ENCODE results near the gene MMP1.

DNA sequence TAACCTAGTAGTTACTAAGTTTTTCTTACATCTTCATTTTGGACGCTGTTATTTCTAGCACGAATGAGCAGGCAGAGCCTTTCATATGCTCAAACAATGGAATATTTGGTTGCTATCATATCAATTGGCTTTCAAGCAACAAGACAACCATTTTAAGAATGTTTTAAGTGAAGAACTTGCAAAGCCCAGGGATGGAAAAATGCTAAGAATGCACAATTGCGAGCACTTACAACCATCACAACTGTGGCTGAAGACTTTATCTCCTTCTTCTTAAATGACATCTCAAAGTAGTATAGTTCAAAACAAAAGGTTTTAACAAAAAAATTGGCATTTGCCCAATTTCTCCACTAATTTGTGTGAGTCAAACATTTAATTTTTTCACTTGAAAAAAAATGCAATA, 8.3 kb upstream of the MMP1 start:
- TF ChIP-seq, protein P1, sequence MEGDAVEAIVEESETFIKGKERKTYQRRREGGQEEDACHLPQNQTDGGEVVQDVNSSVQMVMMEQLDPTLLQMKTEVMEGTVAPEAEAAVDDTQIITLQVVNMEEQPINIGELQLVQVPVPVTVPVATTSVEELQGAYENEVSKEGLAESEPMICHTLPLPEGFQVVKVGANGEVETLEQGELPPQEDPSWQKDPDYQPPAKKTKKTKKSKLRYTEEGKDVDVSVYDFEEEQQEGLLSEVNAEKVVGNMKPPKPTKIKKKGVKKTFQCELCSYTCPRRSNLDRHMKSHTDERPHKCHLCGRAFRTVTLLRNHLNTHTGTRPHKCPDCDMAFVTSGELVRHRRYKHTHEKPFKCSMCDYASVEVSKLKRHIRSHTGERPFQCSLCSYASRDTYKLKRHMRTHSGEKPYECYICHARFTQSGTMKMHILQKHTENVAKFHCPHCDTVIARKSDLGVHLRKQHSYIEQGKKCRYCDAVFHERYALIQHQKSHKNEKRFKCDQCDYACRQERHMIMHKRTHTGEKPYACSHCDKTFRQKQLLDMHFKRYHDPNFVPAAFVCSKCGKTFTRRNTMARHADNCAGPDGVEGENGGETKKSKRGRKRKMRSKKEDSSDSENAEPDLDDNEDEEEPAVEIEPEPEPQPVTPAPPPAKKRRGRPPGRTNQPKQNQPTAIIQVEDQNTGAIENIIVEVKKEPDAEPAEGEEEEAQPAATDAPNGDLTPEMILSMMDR (IDR thresholded peaks at IDR 0.05) = no peak
- no peak for TF ChIP-seq POLR2A (IDR thresholded peaks at IDR 0.05)
